ENCODE data around the gene CFAP77. TPM values are rescaled to one million over a fixed set of nuclear protein-coding genes. Genes with fewer than 3 reads are reported as not detected.

CFAP77 gene
- total and polyA plus RNA-seq, 2 of the 13 experiments (the other 11 are each of a cell fraction or from before 2014, with no cell fraction given), result not detected

GRCh38 chr9:132507670-132508469, 97.9 kb downstream of the CFAP77 start (continued):
- TF ChIP-seq ZNF432 (CRISPR knock-in tag; IDR thresholded peaks at IDR 0.05; ENCODE audit: borderline replicate concordance) (no peak), ZNF609 (CRISPR knock-in tag; IDR thresholded peaks at IDR 0.05; ENCODE audit: borderline replicate concordance) (no peak), GLI4 (CRISPR knock-in tag; IDR thresholded peaks at IDR 0.05; ENCODE audit: borderline replicate concordance) (no peak), MLXIP (CRISPR knock-in tag; IDR thresholded peaks at IDR 0.05; ENCODE audit: borderline replicate concordance) (no peak), SSRP1 (CRISPR knock-in tag; IDR thresholded peaks at IDR 0.05) (no peak), HDAC6 (IDR thresholded peaks at IDR 0.05; ENCODE audit: low read depth, low read length) (no peak), ZBTB46 (CRISPR knock-in tag; IDR thresholded peaks at IDR 0.05; ENCODE audit: borderline replicate concordance) (no peak), EED (CRISPR knock-in tag; IDR thresholded peaks at IDR 0.05) (no peak), SP4 (CRISPR knock-in tag; IDR thresholded peaks at IDR 0.05) (no peak), CTCF (CRISPR knock-in tag; IDR thresholded peaks at IDR 0.05) (peak; percentile 83)
